OCI-LY3 (cell line): ENCODE data around the gene ZNF821.

ENCODE experiments used
- CTCF ChIP-seq: fragments of 200-600, 300-600 bp; sonication (generic); IDR thresholded peaks from 2 replicates; pipeline ENCODE4 v1.5.1; 2014; ENCODE audit warnings: antibody characterized with exemption, low read length, low read depth
- EZH2phosphoT487 ChIP-seq: fragments of 200-600 bp; shearing (Covaris generic); IDR thresholded peaks from 2 replicates; pipeline ENCODE4 v1.6.1; 2018; ENCODE audit warnings: antibody characterized with exemption, mixed run types, low read depth

GRCh38 chr16:71929048-71929447, 45.1 kb upstream of the ZNF821 start:
- TF ChIP-seq CTCF (no peak), EZH2phosphoT487 (no peak)
